Panc1 (cell line): ENCODE results near the gene CD2BP2. TPM values are rescaled to one million over a fixed set of nuclear protein-coding genes. Genes with fewer than 3 reads are reported as not detected.

Experiments
- ATAC-seq: fragments of 200-7000 bp; cut with Tn5 transposase; 2 replicates; pipeline ENCODE4 v1.9.1; 2020; ENCODE audit warnings: mild to moderate bottlenecking, moderate library complexity
- BruUV-seq: library from RNA; stranded (reverse); fragments of 400-500 nt; replicated peaks from 2 replicates; lab custom pipeline; 2021; lab: Mats Ljungman, UMichigan
- CTCF ChIA-PET: fragments of 300-600 bp; sonication (Branson Sonifier 250); formaldehyde crosslinking; loops from one replicate; lab custom pipeline; 2022; ENCODE audit warnings: antibody characterized with exemption; lab: Charles Lee
- POLR2A ChIA-PET: fragments of 300-600 bp; sonication (Branson Sonifier 250); formaldehyde crosslinking; loops from one replicate; lab custom pipeline; 2022; ENCODE audit warnings: antibody characterized with exemption; lab: Charles Lee
- DNase-seq: peaks from one replicate; pipeline ENCODE4 v3.0.0-alpha.2; 2010; ENCODE audit warnings: low read depth, low spot score
- H3K27ac ChIP-seq: 2 replicates; pipeline ENCODE4 v1.5.1; 2011; ENCODE audit warnings: mild to moderate bottlenecking, low read length, inconsistent platforms
- H3K27me3 ChIP-seq: fragments of 200-500 bp; sonication (Bioruptor generic); 2 replicates; pipeline ENCODE4 v1.6.0; 2014; ENCODE audit warnings: low read length, inconsistent platforms; ENCODE audit not compliant: control insufficient read depth, insufficient read depth
- H3K36me3 ChIP-seq: fragments of 200-500 bp; sonication (Bioruptor generic); 2 replicates; pipeline ENCODE4 v1.5.1; 2014; ENCODE audit warnings: inconsistent platforms, mild to moderate bottlenecking, low read length, moderate library complexity; ENCODE audit not compliant: control insufficient read depth, insufficient read depth
- H3K4me1 ChIP-seq: 2 replicates; pipeline ENCODE4 v1.5.1; 2011; ENCODE audit warnings: inconsistent platforms, mild to moderate bottlenecking, low read length, moderate library complexity; ENCODE audit not compliant: control insufficient read depth, insufficient read depth
- H3K4me3 ChIP-seq, 2 experiments: 2 replicates each; pipeline ENCODE4 v1.5.1; 2011 to 2012; ENCODE audit warnings: low read depth in 2 of 2, low read length in 2 of 2, mild to moderate bottlenecking in 2 of 2, inconsistent platforms in 1 of 2, moderate library complexity in 1 of 2
- H3K9me3 ChIP-seq: fragments of 200-500 bp; sonication (Bioruptor generic); 2 replicates; pipeline ENCODE4 v1.5.1; 2014; ENCODE audit warnings: low read depth, mild to moderate bottlenecking, inconsistent platforms, low read length, moderate library complexity; ENCODE audit not compliant: control insufficient read depth, insufficient read depth
- CTCF ChIP-seq: fragments of 450-650 bp; IDR thresholded peaks from 2 replicates; pipeline ENCODE4 v1.5.1; 2017; ENCODE audit warnings: mild to moderate bottlenecking
- POLR2AphosphoS5 ChIP-seq: IDR thresholded peaks from 2 replicates; pipeline ENCODE4 v1.6.1; 2012; ENCODE audit warnings: mild to moderate bottlenecking, low read depth, low read length, moderate library complexity
- REST ChIP-seq, 2 experiments: IDR thresholded peaks; 2 replicates each; pipeline ENCODE4 v1.6.1; 2011 to 2012; ENCODE audit warnings: low read depth in 2 of 2, control low read depth in 1 of 2, low read length in 1 of 2, mild to moderate bottlenecking in 1 of 2, moderate library complexity in 1 of 2; ENCODE audit not compliant: insufficient read depth in 1 of 2
- SIN3A ChIP-seq: IDR thresholded peaks from 2 replicates; pipeline ENCODE4 v1.6.1; 2012; ENCODE audit warnings: low read depth, mild to moderate bottlenecking, low read length, moderate library complexity, borderline replicate concordance; ENCODE audit not compliant: insufficient read depth
- TCF7L2 ChIP-seq: IDR thresholded peaks from 2 replicates; pipeline ENCODE4 v1.6.1; 2011; ENCODE audit warnings: mild to moderate bottlenecking, low read depth, low read length, inconsistent platforms
- in situ Hi-C: cut with HindIII; loops from 2 replicates; pipeline ENCODE4 v1.10.0; 2016; ENCODE audit warnings: low sequenced_read_pairs, low pct_unique_long_range_greater_than_20kb
- intact Hi-C: fragments of 100-400 bp; cut with micrococcal nuclease; formaldehyde crosslinking; loops from one replicate; pipeline ENCODE4 v1.10.0; 2022; ENCODE audit not compliant: unreplicated experiment
- total RNA-seq: library from RNA; stranded (reverse); gene quantifications from one replicate; pipeline ENCODE4 v1.2.1, GENCODE V29; 2021; ENCODE audit not compliant: unreplicated experiment

CD2BP2 gene
- total RNA-seq, 1 experiment from 2014 or later, result 90.7 TPM

- no peaks in the 10 kb centered on the region for H3K9me3 ChIP-seq
- H3K36me3 ChIP-seq, result peaks cover 3% of the 10 kb centered on the region
- H3K27me3 ChIP-seq, result no peaks in the 10 kb centered on the region
- intact Hi-C loops, result no loop called here
- ChIA-PET POLR2A (interaction anchor here (0.6 to 1.2 kb wide), 4 partner anchors 16 to 554 kb away, joined by 3 to 10 read pairs (median 6); partner anchors contain the start of gene CD2BP2), CTCF (interaction anchor here (0.6 to 0.9 kb wide), 3 partner anchors 20 to 259 kb away, joined by 3 to 10 read pairs (median 5); no protein-coding TSS in a partner anchor)
- peak within 1 kb of the TSS; percentile 84 for H3K27ac ChIP-seq
- ATAC-seq, result peak; percentile 93
- 0 out of 2 replicates have a peak, but pooled peaks cover 7% of the 10 kb centered on the region for H3K4me1 ChIP-seq
- BruUV-seq, result no TSS peak
- peak within 1 kb of the TSS; percentile 80 to 85 for H3K4me3 ChIP-seq
- in situ Hi-C loops, result no loop called here
- peak; percentile 100 for DNase-seq
- TF ChIP-seq CTCF (no peak), TCF7L2 (0 out of 2 replicates have a peak, but pooled peaks have one; percentile 33), SIN3A (0 out of 2 replicates have a peak, but pooled peaks have one; percentile 12), REST (IDR thresholded peaks at IDR 0.05; ENCODE audit: insufficient read depth in 1 of 2, low read depth in 2 of 2, low read length in 1 of 2) (no peak), POLR2AphosphoS5 (peak; percentile 49; the same call in 1 of the 2 replicates)
These were observed 15.5 kb upstream of the CD2BP2 start, which contains the start of gene TBC1D10B for GRCh38 chr16:30370456-30371247. TBC1D10B (minus strand) TSS chr16:30370494; CDS start chr16:30370183, 311 bp downstream.

GRCh38 chr16:30369938-30370455 lies 14.9 kb upstream of the CD2BP2 start:
- no peaks in the 10 kb centered on the region for H3K9me3 ChIP-seq
- TF ChIP-seq POLR2AphosphoS5, result no peak
- TF ChIP-seq SIN3A, result peak; percentile 71; the same call in 1 of the 2 replicates
- no peak for TF ChIP-seq TCF7L2
- TF ChIP-seq REST (IDR thresholded peaks at IDR 0.05; ENCODE audit: insufficient read depth in 1 of 2, low read depth in 2 of 2, low read length in 1 of 2), result no peak
- no peak for TF ChIP-seq CTCF
- ChIA-PET POLR2A (interaction anchor here (0.6 to 1.2 kb wide), 2 partner anchors 8 to 35 kb away, joined by 4 to 10 read pairs; no protein-coding TSS in a partner anchor), CTCF (no interaction called here)
- H3K4me3 ChIP-seq, result peak overlapping the region; percentile 80 to 85
- DNase-seq (no peak), ATAC-seq (peak; percentile 47)
- no peaks in the 10 kb centered on the region for H3K27me3 ChIP-seq
- no peak overlapping the region; the same call in 1 of the 2 replicates for H3K27ac ChIP-seq
- BruUV-seq, result no TSS peak
- intact Hi-C loops (no loop called here), in situ Hi-C loops (no loop called here)
- H3K36me3 ChIP-seq, result peaks cover 6% of the 10 kb centered on the region
- H3K4me1 ChIP-seq, result 0 out of 2 replicates have a peak, but pooled peaks cover 7% of the 10 kb centered on the region
